Left lung (tissue), 10 donors: ENCODE results near the gene JMJD1C. TPM values are rescaled to one million over a fixed set of nuclear protein-coding genes. Genes with fewer than 3 reads are reported as not detected.

Source experiments
- ATAC-seq: fragments of 200-7000 bp; cut with Tn5 transposase; one replicate; pipeline ENCODE4 v1.9.1; 2020; ENCODE audit warnings: moderate library complexity
- DNase-seq, 4 donors: peaks; one replicate each; pipeline ENCODE4 v3.0.0-alpha.2; 2013 to 2020
- H3K27ac ChIP-seq, 2 donors: fragments of 200-600 bp; sonication (generic) in 1 of 2; one replicate each; pipeline versions ENCODE4 v1.5.0 to v1.8.0; 2020 to 2021
- H3K27me3 ChIP-seq, 2 donors: fragments of 200-600 bp; sonication (generic) in 1 of 2; one replicate each; pipeline versions ENCODE4 v1.5.0 to v1.8.0; 2020 to 2021
- H3K36me3 ChIP-seq, 2 donors: fragments of 200-600 bp; sonication (generic) in 1 of 2; one replicate each; pipeline versions ENCODE4 v1.5.0 to v1.8.0; 2020 to 2021
- H3K4me1 ChIP-seq, 2 donors: fragments of 200-600 bp; one replicate each; pipeline ENCODE4 v1.8.0; 2021
- H3K4me3 ChIP-seq, 2 donors: fragments of 200-600 bp; sonication (generic) in 1 of 2; one replicate each; pipeline versions ENCODE4 v1.5.0 to v1.8.0; 2020 to 2021; ENCODE audit warnings: mild to moderate bottlenecking in 1 of 2
- H3K9me3 ChIP-seq, 2 donors: fragments of 200-600 bp; sonication (generic) in 1 of 2; one replicate each; pipeline versions ENCODE4 v1.5.0 to v1.8.0; 2020 to 2021
- CTCF ChIP-seq, 2 donors: fragments of 200-600 bp; sonication (generic) in 1 of 2; IDR thresholded peaks; one replicate each; pipeline versions ENCODE4 v1.5.0 to v1.8.0; 2021; ENCODE audit warnings: antibody characterized with exemption in 2 of 2
- intact Hi-C, 2 donors: fragments of 100-400 bp; cut with DNase I; formaldehyde crosslinking; loops; one replicate each; pipeline versions ENCODE4 v1.11.2 to v1.14.2; 2022
- polyA plus RNA-seq, 6 donors: library from polyadenylated mRNA; unstranded; fragments of 120-200 nt; gene quantifications; one replicate each; pipeline ENCODE4 v1.2.1, GENCODE V29; 2013; ENCODE audit not compliant: insufficient read length in 6 of 6
- total RNA-seq, 2 donors: library from RNA; stranded (reverse); fragmentation: NEBNext Ultra II Directional; extraction: Animal tissue kit (Norgen Biotek cat#: 25700); gene quantifications; one replicate each; pipeline ENCODE4 v1.2.1, GENCODE V29; 2021
- donor health status: DM: no; HTN: yes; CAD: no.
- donor health status: DM: no; HTN: no; CAD: no.

The JMJD1C gene
- total and polyA plus RNA-seq, 8 donors = 68.0 to 130 (median 98.6) TPM

GRCh38 chr10:63169624-63170023 is 296.2 kb downstream of the JMJD1C start:
- no peak overlapping the region for H3K4me3 ChIP-seq
- intact Hi-C loops = loop anchor here in 1 of 2 donors (5.0 kb wide), 1 partner anchor 543 kb away; no protein-coding TSS in a partner anchor
- DNase-seq (no peak), ATAC-seq (no peak)
- TF ChIP-seq CTCF (IDR thresholded peaks at IDR 0.05) = no peak
- no peaks in the 10 kb centered on the region for H3K9me3 ChIP-seq
- peaks cover 0 to 19% of the 10 kb centered on the region in 2 donors for H3K4me1 ChIP-seq
- H3K27me3 ChIP-seq = no peaks in the 10 kb centered on the region
- peaks cover 0 to 73% of the 10 kb centered on the region in 2 donors for H3K36me3 ChIP-seq
- peak overlapping the region in 1 of 2 donors; percentile 10 for H3K27ac ChIP-seq

GRCh38 chr10:63168821-63169462 is 296.8 kb downstream of the JMJD1C start:
- TF ChIP-seq CTCF (IDR thresholded peaks at IDR 0.05) = no peak
- DNase-seq (no peak), ATAC-seq (no peak)
- Histone ChIP-seq H3K4me3 (no peak overlapping the region), H3K9me3 (no peaks in the 10 kb centered on the region), H3K4me1 (peaks cover 0 to 19% of the 10 kb centered on the region in 2 donors), H3K36me3 (peaks cover 0 to 75% of the 10 kb centered on the region in 2 donors), H3K27ac (peak overlapping the region in 1 of 2 donors; percentile 9), H3K27me3 (no peaks in the 10 kb centered on the region)
- intact Hi-C loops = loop anchor here in 1 of 2 donors (5.0 kb wide), 1 partner anchor 543 kb away; no protein-coding TSS in a partner anchor

- no peak overlapping the region for H3K27ac ChIP-seq
- H3K4me3 ChIP-seq = no peak overlapping the region
- H3K36me3 ChIP-seq = peaks cover 0 to 72% of the 10 kb centered on the region in 2 donors
- no peaks in the 10 kb centered on the region for H3K27me3 ChIP-seq
- DNase-seq (peak in 2 of 4 donors; percentile 63 to 81), ATAC-seq (peak; percentile 91)
- peak; percentile 66 to 75 for TF ChIP-seq CTCF (IDR thresholded peaks at IDR 0.05)
- H3K9me3 ChIP-seq = no peaks in the 10 kb centered on the region
- peaks cover 0 to 7% of the 10 kb centered on the region in 2 donors for H3K4me1 ChIP-seq
- intact Hi-C loops = loop anchor here in 1 of 2 donors (5.0 kb wide), 1 partner anchor 546 kb away; no protein-coding TSS in a partner anchor
These were observed 299.0 kb downstream of the JMJD1C start for GRCh38 chr10:63166742-63167258.

- no peak for TF ChIP-seq CTCF (IDR thresholded peaks at IDR 0.05)
- Histone ChIP-seq H3K27me3 (no peaks in the 10 kb centered on the region), H3K9me3 (no peaks in the 10 kb centered on the region), H3K27ac (no peak overlapping the region), H3K36me3 (peaks cover 0 to 56% of the 10 kb centered on the region in 2 donors), H3K4me1 (peaks cover 0 to 7% of the 10 kb centered on the region in 2 donors), H3K4me3 (no peak overlapping the region)
- no peak for DNase-seq
- intact Hi-C loops = loop anchor here in 1 of 2 donors (5.0 kb wide), 1 partner anchor 547 kb away; no protein-coding TSS in a partner anchor
- ATAC-seq = no peak
These were observed 300.5 kb downstream of the JMJD1C start for GRCh38 chr10:63165249-63165648.

- peaks cover 0 to 7% of the 10 kb centered on the region in 2 donors for H3K4me1 ChIP-seq
- TF ChIP-seq CTCF (IDR thresholded peaks at IDR 0.05) = no peak
- peak in 2 of 4 donors; percentile 30 to 54 for DNase-seq
- peaks cover 0 to 46% of the 10 kb centered on the region in 2 donors for H3K36me3 ChIP-seq
- H3K9me3 ChIP-seq = no peaks in the 10 kb centered on the region
- no peaks in the 10 kb centered on the region for H3K27me3 ChIP-seq
- ATAC-seq = no peak
- H3K4me3 ChIP-seq = no peak overlapping the region
- intact Hi-C loops = no loop called here
- H3K27ac ChIP-seq = no peak overlapping the region
These were observed 301.6 kb downstream of the JMJD1C start for GRCh38 chr10:63164166-63164623.
